GM23338 (cell line): Measurements from ENCODE around the gene TOM1. TPM values are rescaled to one million over a fixed set of nuclear protein-coding genes. Genes with fewer than 3 reads are reported as not detected.

Experiments used
- ATAC-seq: fragments of 200-7000 bp; cut with Tn5 transposase; 3 replicates; pipeline ENCODE4 v1.9.1; 2020
- DNase-seq: peaks from one replicate; pipeline ENCODE4 v3.0.0-alpha.2; 2015; ENCODE audit warnings: low spot score
- H2AFZ ChIP-seq: fragments of 200-600 bp; sonication (generic); 2 replicates; pipeline ENCODE4 v1.8.0; 2016; ENCODE audit warnings: antibody characterized with exemption, mild to moderate bottlenecking, moderate library complexity
- H3F3A ChIP-seq: fragments of 200-600 bp; sonication (generic); replicated peaks from 2 replicates; pipeline ENCODE4 v1.8.0; 2017; ENCODE audit warnings: antibody characterized with exemption, mixed run types, low read depth
- H3K27ac ChIP-seq: fragments of 200-600 bp; sonication (generic); 2 replicates; pipeline ENCODE4 v1.6.1; 2016; ENCODE audit warnings: low read depth
- H3K27me3 ChIP-seq: fragments of 200-600 bp; sonication (generic); 2 replicates; pipeline ENCODE4 v1.8.0; 2016; ENCODE audit warnings: mild to moderate bottlenecking, mixed run types, moderate library complexity; ENCODE audit not compliant: insufficient read depth
- H3K36me3 ChIP-seq: fragments of 200-600 bp; sonication (generic); 2 replicates; pipeline ENCODE4 v1.8.0; 2016; ENCODE audit warnings: mild to moderate bottlenecking; ENCODE audit not compliant: insufficient read depth
- H3K4me1 ChIP-seq: fragments of 200-600 bp; sonication (generic); 2 replicates; pipeline ENCODE4 v1.8.0; 2016; ENCODE audit warnings: mild to moderate bottlenecking, moderate library complexity; ENCODE audit not compliant: insufficient read depth
- H3K4me2 ChIP-seq: fragments of 200-600 bp; sonication (generic); 2 replicates; pipeline ENCODE4 v1.7.1; 2017; ENCODE audit warnings: mixed run types
- H3K4me3 ChIP-seq: fragments of 200-600 bp; sonication (generic); 2 replicates; pipeline ENCODE4 v1.6.1; 2016; ENCODE audit warnings: mixed run types
- H3K79me2 ChIP-seq: fragments of 200-600 bp; sonication (generic); replicated peaks from 2 replicates; pipeline ENCODE4 v1.8.0; 2017; ENCODE audit warnings: mild to moderate bottlenecking; ENCODE audit not compliant: insufficient read depth
- H3K9me2 ChIP-seq: fragments of 200-600 bp; sonication (generic); 2 replicates; pipeline ENCODE4 v1.8.0; 2017; ENCODE audit not compliant: insufficient read depth
- H4K20me1 ChIP-seq: fragments of 200-600 bp; sonication (generic); replicated peaks from 2 replicates; pipeline ENCODE4 v1.8.0; 2017; ENCODE audit warnings: mild to moderate bottlenecking; ENCODE audit not compliant: insufficient read depth
- H3K27ac Mint-ChIP-seq: 2 replicates; pipeline ENCODE4 v1.8.0; 2020; ENCODE audit warnings: inconsistent platforms, mild to moderate bottlenecking, moderate library complexity, mixed read lengths
- H3K27me3 Mint-ChIP-seq: 3 replicates; pipeline ENCODE4 v1.8.0; 2022; ENCODE audit warnings: low read depth, mild to moderate bottlenecking, moderate library complexity, mixed read lengths, inconsistent platforms; ENCODE audit not compliant: insufficient read depth, poor library complexity
- H3K36me3 Mint-ChIP-seq: 3 replicates; pipeline ENCODE4 v1.8.0; 2021; ENCODE audit warnings: low read depth, mild to moderate bottlenecking, inconsistent platforms, moderate library complexity, mixed read lengths
- H3K4me1 Mint-ChIP-seq: 3 replicates; pipeline ENCODE4 v1.8.0; 2020; ENCODE audit warnings: mild to moderate bottlenecking, inconsistent platforms, mixed read lengths
- H3K4me3 Mint-ChIP-seq: 3 replicates; pipeline ENCODE4 v1.8.0; 2021; ENCODE audit warnings: moderate library complexity, mild to moderate bottlenecking, inconsistent platforms, mixed read lengths
- H3K9me3 Mint-ChIP-seq: 3 replicates; pipeline ENCODE4 v1.8.0; 2020; ENCODE audit warnings: moderate library complexity, mild to moderate bottlenecking, inconsistent platforms, mixed read lengths
- EZH2 ChIP-seq: fragments of 200-600 bp; sonication (generic); IDR thresholded peaks from one replicate; pipeline ENCODE4 v1.8.0; 2017; ENCODE audit warnings: antibody characterized with exemption, mild to moderate bottlenecking, low read depth; ENCODE audit not compliant: unreplicated experiment
- EZH2phosphoT487 ChIP-seq: fragments of 200-600 bp; sonication (generic); IDR thresholded peaks from one replicate; pipeline ENCODE4 v1.8.1; 2018; ENCODE audit warnings: antibody characterized with exemption; ENCODE audit not compliant: unreplicated experiment
- JUNB ChIP-seq: IDR thresholded peaks from one replicate; pipeline ENCODE4 v1.6.1; 2016; ENCODE audit warnings: antibody characterized with exemption; ENCODE audit not compliant: unreplicated experiment
- NANOG ChIP-seq: IDR thresholded peaks from 2 replicates; pipeline ENCODE4 v1.6.1; 2016; ENCODE audit warnings: antibody characterized with exemption, borderline replicate concordance
- ZNF114 ChIP-seq: fragments of 250-450 bp; sonication (Bioruptor Pico); IDR thresholded peaks from 2 replicates; pipeline ENCODE4 v1.5.0; 2020; ENCODE audit warnings: mild to moderate bottlenecking, moderate library complexity
- polyA plus RNA-seq: library from polyadenylated mRNA; unstranded; fragments of >200 nt; fragmentation: Nextera tagmentation; extraction: Ambion mirVana; gene quantifications from 2 replicates; pipeline ENCODE4 v1.2.1, GENCODE V29; 2016
- total RNA-seq: library from RNA; depleted of rRNA; stranded (reverse); fragments of >200 nt; shearing (Covaris generic); gene quantifications from 2 replicates; pipeline ENCODE4 v1.2.3, GENCODE V29; 2014
- TF ChIP-seq, protein P1 (sequence below): fragments of 250-450 bp; sonication (Bioruptor Pico); IDR thresholded peaks from 2 replicates; pipeline ENCODE4 v1.5.0; 2020; ENCODE audit warnings: mild to moderate bottlenecking, moderate library complexity
- TF ChIP-seq, protein P2 (sequence below), 2 experiments: fragments of 200-600 bp in 1 of 2; sonication (generic) in 1 of 2; conservative IDR thresholded peaks; 2 replicates each; pipeline versions ENCODE4 v1.5.1 to v1.6.1; 2016 to 2017; ENCODE audit warnings: antibody characterized with exemption in 2 of 2, low read depth in 2 of 2, mild to moderate bottlenecking in 2 of 2, moderate library complexity in 1 of 2
- TF ChIP-seq, protein P3 (sequence below): IDR thresholded peaks from one replicate; pipeline ENCODE4 v1.6.1; 2018; ENCODE audit warnings: antibody characterized with exemption; ENCODE audit not compliant: unreplicated experiment
- TF ChIP-seq, protein P4 (sequence below): IDR thresholded peaks from 2 replicates; pipeline ENCODE4 v1.6.1; 2016; ENCODE audit warnings: antibody characterized with exemption

The TOM1 gene
- total and polyA plus RNA-seq, 2 experiments from 2014 or later = 10.9 to 17.8 TPM

DNA sequence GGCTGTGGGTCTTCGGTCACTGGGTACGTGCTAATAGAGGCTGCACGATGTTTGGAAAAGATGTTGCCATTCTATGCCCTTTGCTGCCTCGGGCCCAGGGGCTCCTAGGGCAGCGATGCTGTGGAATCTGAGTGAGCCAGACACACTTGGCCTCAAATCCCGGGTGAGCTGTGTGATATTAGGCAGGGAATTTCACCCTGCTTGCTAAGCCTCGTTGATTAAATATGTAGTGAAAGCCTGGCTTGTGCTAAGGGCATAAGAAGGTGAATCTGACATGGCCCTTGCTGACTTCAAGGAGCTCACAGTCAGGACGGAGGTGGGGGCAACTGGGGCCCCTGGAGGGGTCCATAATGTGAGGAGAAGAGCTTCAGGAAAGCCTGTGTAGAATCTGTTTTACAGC lies 75.8 kb downstream of the TOM1 start:
- ATAC-seq = no peak
- peaks cover 37% of the 10 kb centered on the region for H3F3A ChIP-seq
- H2AFZ ChIP-seq = peak overlapping the region; percentile 58; the same call in 1 of the 2 replicates
- H3K4me1 Mint-ChIP-seq = peaks cover 56% of the 10 kb centered on the region
- no peaks in the 10 kb centered on the region for H3K79me2 ChIP-seq
- H3K4me2 ChIP-seq = peak overlapping the region; percentile 50; the same call in 1 of the 2 replicates
- no peak overlapping the region for H3K4me3 Mint-ChIP-seq
- H4K20me1 ChIP-seq = no peaks in the 10 kb centered on the region
- TF ChIP-seq, protein P1, sequence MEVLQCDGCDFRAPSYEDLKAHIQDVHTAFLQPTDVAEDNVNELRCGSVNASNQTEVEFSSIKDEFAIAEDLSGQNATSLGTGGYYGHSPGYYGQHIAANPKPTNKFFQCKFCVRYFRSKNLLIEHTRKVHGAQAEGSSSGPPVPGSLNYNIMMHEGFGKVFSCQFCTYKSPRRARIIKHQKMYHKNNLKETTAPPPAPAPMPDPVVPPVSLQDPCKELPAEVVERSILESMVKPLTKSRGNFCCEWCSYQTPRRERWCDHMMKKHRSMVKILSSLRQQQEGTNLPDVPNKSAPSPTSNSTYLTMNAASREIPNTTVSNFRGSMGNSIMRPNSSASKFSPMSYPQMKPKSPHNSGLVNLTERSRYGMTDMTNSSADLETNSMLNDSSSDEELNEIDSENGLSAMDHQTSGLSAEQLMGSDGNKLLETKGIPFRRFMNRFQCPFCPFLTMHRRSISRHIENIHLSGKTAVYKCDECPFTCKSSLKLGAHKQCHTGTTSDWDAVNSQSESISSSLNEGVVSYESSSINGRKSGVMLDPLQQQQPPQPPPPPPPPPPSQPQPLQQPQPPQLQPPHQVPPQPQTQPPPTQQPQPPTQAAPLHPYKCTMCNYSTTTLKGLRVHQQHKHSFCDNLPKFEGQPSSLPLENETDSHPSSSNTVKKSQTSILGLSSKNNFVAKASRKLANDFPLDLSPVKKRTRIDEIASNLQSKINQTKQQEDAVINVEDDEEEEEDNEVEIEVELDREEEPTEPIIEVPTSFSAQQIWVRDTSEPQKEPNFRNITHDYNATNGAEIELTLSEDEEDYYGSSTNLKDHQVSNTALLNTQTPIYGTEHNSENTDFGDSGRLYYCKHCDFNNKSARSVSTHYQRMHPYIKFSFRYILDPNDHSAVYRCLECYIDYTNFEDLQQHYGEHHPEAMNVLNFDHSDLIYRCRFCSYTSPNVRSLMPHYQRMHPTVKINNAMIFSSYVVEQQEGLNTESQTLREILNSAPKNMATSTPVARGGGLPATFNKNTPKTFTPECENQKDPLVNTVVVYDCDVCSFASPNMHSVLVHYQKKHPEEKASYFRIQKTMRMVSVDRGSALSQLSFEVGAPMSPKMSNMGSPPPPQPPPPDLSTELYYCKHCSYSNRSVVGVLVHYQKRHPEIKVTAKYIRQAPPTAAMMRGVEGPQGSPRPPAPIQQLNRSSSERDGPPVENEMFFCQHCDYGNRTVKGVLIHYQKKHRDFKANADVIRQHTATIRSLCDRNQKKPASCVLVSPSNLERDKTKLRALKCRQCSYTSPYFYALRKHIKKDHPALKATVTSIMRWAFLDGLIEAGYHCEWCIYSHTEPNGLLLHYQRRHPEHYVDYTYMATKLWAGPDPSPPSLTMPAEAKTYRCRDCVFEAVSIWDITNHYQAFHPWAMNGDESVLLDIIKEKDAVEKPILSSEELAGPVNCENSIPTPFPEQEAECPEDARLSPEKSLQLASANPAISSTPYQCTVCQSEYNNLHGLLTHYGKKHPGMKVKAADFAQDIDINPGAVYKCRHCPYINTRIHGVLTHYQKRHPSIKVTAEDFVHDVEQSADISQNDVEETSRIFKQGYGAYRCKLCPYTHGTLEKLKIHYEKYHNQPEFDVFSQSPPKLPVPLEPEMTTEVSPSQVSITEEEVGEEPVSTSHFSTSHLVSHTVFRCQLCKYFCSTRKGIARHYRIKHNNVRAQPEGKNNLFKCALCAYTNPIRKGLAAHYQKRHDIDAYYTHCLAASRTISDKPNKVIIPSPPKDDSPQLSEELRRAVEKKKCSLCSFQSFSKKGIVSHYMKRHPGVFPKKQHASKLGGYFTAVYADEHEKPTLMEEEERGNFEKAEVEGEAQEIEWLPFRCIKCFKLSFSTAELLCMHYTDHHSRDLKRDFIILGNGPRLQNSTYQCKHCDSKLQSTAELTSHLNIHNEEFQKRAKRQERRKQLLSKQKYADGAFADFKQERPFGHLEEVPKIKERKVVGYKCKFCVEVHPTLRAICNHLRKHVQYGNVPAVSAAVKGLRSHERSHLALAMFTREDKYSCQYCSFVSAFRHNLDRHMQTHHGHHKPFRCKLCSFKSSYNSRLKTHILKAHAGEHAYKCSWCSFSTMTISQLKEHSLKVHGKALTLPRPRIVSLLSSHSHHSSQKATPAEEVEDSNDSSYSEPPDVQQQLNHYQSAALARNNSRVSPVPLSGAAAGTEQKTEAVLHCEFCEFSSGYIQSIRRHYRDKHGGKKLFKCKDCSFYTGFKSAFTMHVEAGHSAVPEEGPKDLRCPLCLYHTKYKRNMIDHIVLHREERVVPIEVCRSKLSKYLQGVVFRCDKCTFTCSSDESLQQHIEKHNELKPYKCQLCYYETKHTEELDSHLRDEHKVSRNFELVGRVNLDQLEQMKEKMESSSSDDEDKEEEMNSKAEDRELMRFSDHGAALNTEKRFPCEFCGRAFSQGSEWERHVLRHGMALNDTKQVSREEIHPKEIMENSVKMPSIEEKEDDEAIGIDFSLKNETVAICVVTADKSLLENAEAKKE = no peak
- no peak for TF ChIP-seq JUNB
- TF ChIP-seq NANOG = no peak
- TF ChIP-seq, protein P2, sequence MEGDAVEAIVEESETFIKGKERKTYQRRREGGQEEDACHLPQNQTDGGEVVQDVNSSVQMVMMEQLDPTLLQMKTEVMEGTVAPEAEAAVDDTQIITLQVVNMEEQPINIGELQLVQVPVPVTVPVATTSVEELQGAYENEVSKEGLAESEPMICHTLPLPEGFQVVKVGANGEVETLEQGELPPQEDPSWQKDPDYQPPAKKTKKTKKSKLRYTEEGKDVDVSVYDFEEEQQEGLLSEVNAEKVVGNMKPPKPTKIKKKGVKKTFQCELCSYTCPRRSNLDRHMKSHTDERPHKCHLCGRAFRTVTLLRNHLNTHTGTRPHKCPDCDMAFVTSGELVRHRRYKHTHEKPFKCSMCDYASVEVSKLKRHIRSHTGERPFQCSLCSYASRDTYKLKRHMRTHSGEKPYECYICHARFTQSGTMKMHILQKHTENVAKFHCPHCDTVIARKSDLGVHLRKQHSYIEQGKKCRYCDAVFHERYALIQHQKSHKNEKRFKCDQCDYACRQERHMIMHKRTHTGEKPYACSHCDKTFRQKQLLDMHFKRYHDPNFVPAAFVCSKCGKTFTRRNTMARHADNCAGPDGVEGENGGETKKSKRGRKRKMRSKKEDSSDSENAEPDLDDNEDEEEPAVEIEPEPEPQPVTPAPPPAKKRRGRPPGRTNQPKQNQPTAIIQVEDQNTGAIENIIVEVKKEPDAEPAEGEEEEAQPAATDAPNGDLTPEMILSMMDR (conservative IDR thresholded peaks at IDR 0.05; ENCODE audit: low read depth in 2 of 2) = no peak
- no peak for TF ChIP-seq EZH2phosphoT487
- TF ChIP-seq, protein P3, sequence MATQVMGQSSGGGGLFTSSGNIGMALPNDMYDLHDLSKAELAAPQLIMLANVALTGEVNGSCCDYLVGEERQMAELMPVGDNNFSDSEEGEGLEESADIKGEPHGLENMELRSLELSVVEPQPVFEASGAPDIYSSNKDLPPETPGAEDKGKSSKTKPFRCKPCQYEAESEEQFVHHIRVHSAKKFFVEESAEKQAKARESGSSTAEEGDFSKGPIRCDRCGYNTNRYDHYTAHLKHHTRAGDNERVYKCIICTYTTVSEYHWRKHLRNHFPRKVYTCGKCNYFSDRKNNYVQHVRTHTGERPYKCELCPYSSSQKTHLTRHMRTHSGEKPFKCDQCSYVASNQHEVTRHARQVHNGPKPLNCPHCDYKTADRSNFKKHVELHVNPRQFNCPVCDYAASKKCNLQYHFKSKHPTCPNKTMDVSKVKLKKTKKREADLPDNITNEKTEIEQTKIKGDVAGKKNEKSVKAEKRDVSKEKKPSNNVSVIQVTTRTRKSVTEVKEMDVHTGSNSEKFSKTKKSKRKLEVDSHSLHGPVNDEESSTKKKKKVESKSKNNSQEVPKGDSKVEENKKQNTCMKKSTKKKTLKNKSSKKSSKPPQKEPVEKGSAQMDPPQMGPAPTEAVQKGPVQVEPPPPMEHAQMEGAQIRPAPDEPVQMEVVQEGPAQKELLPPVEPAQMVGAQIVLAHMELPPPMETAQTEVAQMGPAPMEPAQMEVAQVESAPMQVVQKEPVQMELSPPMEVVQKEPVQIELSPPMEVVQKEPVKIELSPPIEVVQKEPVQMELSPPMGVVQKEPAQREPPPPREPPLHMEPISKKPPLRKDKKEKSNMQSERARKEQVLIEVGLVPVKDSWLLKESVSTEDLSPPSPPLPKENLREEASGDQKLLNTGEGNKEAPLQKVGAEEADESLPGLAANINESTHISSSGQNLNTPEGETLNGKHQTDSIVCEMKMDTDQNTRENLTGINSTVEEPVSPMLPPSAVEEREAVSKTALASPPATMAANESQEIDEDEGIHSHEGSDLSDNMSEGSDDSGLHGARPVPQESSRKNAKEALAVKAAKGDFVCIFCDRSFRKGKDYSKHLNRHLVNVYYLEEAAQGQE = no peak
- TF ChIP-seq, protein P4, sequence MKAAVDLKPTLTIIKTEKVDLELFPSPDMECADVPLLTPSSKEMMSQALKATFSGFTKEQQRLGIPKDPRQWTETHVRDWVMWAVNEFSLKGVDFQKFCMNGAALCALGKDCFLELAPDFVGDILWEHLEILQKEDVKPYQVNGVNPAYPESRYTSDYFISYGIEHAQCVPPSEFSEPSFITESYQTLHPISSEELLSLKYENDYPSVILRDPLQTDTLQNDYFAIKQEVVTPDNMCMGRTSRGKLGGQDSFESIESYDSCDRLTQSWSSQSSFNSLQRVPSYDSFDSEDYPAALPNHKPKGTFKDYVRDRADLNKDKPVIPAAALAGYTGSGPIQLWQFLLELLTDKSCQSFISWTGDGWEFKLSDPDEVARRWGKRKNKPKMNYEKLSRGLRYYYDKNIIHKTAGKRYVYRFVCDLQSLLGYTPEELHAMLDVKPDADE = no peak
- TF ChIP-seq EZH2 = no peak
- TF ChIP-seq ZNF114 = no peak
- H3K9me3 Mint-ChIP-seq = peaks cover 5% of the 10 kb centered on the region; the same call in 1 of the 3 replicates
- H3K4me3 ChIP-seq = no peak overlapping the region
- peaks cover 57% of the 10 kb centered on the region for H3K4me1 ChIP-seq
- H3K36me3 Mint-ChIP-seq = no peaks in the 10 kb centered on the region
- H3K27ac Mint-ChIP-seq = peak overlapping the region; percentile 77
- H3K27me3 ChIP-seq = no peaks in the 10 kb centered on the region
- no peak for DNase-seq
- H3K27me3 Mint-ChIP-seq = peaks cover 42% of the 10 kb centered on the region
- H3K9me2 ChIP-seq = no peaks in the 10 kb centered on the region
- H3K36me3 ChIP-seq = no peaks in the 10 kb centered on the region
- no peak overlapping the region for H3K27ac ChIP-seq
